Measurements from ENCODE around the gene AAK1.

Gene AAK1

GRCh38 chr2:69549421-69549820, 94.1 kb downstream of the AAK1 start:
- no peaks in the 10 kb centered on the region for H3K9me3 ChIP-seq (ENCODE audit: control insufficient read depth, insufficient read depth, low read length)
- H3F3A ChIP-seq (ENCODE audit: control insufficient read depth, insufficient read depth) = no peaks in the 10 kb centered on the region
- peaks cover 7% of the 10 kb centered on the region; the same call in 1 of the 2 replicates for H3K27me3 ChIP-seq (ENCODE audit: control insufficient read depth, low read length)
- H3K79me2 ChIP-seq (ENCODE audit: control insufficient read depth, low read length) = no peaks in the 10 kb centered on the region
- H3K36me3 ChIP-seq (ENCODE audit: control insufficient read depth, low read length) = no peaks in the 10 kb centered on the region
- no peaks in the 10 kb centered on the region for H3K9me2 ChIP-seq (replicated peaks; ENCODE audit: control insufficient read depth, low read length)
- no peak overlapping the region for H3K4me2 ChIP-seq (ENCODE audit: low read length)
- no peak overlapping the region for H3K4me3 ChIP-seq (ENCODE audit: low read length)
- H4K20me1 ChIP-seq (ENCODE audit: control insufficient read depth, insufficient read depth, low read depth, low read length) = no peaks in the 10 kb centered on the region
- no peak overlapping the region for H3K27ac ChIP-seq (ENCODE audit: low read depth, low read length)
- TF ChIP-seq CTCF (IDR thresholded peaks at IDR 0.05; ENCODE audit: low read depth, low read length, poor library complexity, severe bottlenecking) = no peak
- TF ChIP-seq EZH2phosphoT487 (IDR thresholded peaks at IDR 0.05; ENCODE audit: borderline replicate concordance, low read length) = no peak
- no peaks in the 10 kb centered on the region for H3K4me1 ChIP-seq (ENCODE audit: control insufficient read depth, low read length)

- H3K36me3 ChIP-seq (ENCODE audit: control insufficient read depth, low read length) = no peaks in the 10 kb centered on the region
- no peaks in the 10 kb centered on the region for H3K79me2 ChIP-seq (ENCODE audit: control insufficient read depth, low read length)
- no peaks in the 10 kb centered on the region for H3K9me3 ChIP-seq (ENCODE audit: control insufficient read depth, insufficient read depth, low read length)
- no peaks in the 10 kb centered on the region for H4K20me1 ChIP-seq (ENCODE audit: control insufficient read depth, insufficient read depth, low read depth, low read length)
- H3K9me2 ChIP-seq (replicated peaks; ENCODE audit: control insufficient read depth, low read length) = no peaks in the 10 kb centered on the region
- TF ChIP-seq CTCF (IDR thresholded peaks at IDR 0.05; ENCODE audit: low read depth, low read length, poor library complexity, severe bottlenecking) (no peak), EZH2phosphoT487 (IDR thresholded peaks at IDR 0.05; ENCODE audit: borderline replicate concordance, low read length) (no peak)
- H3K27ac ChIP-seq (ENCODE audit: low read depth, low read length) = no peak overlapping the region
- H3F3A ChIP-seq (ENCODE audit: control insufficient read depth, insufficient read depth) = no peaks in the 10 kb centered on the region
- H3K4me2 ChIP-seq (ENCODE audit: low read length) = no peak overlapping the region
- H3K27me3 ChIP-seq (ENCODE audit: control insufficient read depth, low read length) = peaks cover 9% of the 10 kb centered on the region; the same call in 1 of the 2 replicates
- H3K4me3 ChIP-seq (ENCODE audit: low read length) = no peak overlapping the region
- H3K4me1 ChIP-seq (ENCODE audit: control insufficient read depth, low read length) = no peaks in the 10 kb centered on the region
These were observed 95.4 kb downstream of the AAK1 start for GRCh38 chr2:69547984-69548715.

DNA sequence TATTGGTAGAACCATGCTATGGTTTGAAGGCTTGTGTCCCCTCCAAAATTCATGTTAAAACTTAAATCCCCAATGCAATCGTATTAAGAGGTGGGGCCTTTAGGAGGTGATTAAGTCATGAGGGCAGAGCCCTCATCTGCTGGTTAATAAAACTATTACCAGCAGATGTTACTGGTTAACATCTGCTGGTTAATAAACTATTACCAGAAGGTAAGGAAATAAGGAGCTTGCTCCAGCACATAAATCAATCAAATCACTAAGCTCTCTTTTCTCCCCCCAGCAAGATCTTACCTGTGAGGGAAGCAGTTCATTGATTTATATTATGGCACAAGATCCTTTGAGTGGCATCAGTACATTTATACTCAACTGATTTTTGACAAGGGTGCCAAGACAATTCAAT, 96.9 kb downstream of the AAK1 start:
- TF ChIP-seq EZH2phosphoT487 (IDR thresholded peaks at IDR 0.05; ENCODE audit: borderline replicate concordance, low read length) = no peak
- TF ChIP-seq CTCF (IDR thresholded peaks at IDR 0.05; ENCODE audit: low read depth, low read length, poor library complexity, severe bottlenecking) = no peak
- Histone ChIP-seq H3K9me3 (ENCODE audit: control insufficient read depth, insufficient read depth, low read length) (no peaks in the 10 kb centered on the region), H3F3A (ENCODE audit: control insufficient read depth, insufficient read depth) (no peaks in the 10 kb centered on the region), H3K79me2 (ENCODE audit: control insufficient read depth, low read length) (no peaks in the 10 kb centered on the region), H3K27me3 (ENCODE audit: control insufficient read depth, low read length) (peaks cover 9% of the 10 kb centered on the region; the same call in 1 of the 2 replicates), H3K36me3 (ENCODE audit: control insufficient read depth, low read length) (no peaks in the 10 kb centered on the region), H3K4me1 (ENCODE audit: control insufficient read depth, low read length) (no peaks in the 10 kb centered on the region), H3K4me2 (ENCODE audit: low read length) (no peak overlapping the region), H3K27ac (ENCODE audit: low read depth, low read length) (no peak overlapping the region), H3K4me3 (ENCODE audit: low read length) (no peak overlapping the region), H3K9me2 (replicated peaks; ENCODE audit: control insufficient read depth, low read length) (no peaks in the 10 kb centered on the region), H4K20me1 (ENCODE audit: control insufficient read depth, insufficient read depth, low read depth, low read length) (no peaks in the 10 kb centered on the region)

Measured in DOHH2 (cell line).